Measurements from ENCODE around the gene SULT1A1.

The SULT1A1 gene

DNA sequence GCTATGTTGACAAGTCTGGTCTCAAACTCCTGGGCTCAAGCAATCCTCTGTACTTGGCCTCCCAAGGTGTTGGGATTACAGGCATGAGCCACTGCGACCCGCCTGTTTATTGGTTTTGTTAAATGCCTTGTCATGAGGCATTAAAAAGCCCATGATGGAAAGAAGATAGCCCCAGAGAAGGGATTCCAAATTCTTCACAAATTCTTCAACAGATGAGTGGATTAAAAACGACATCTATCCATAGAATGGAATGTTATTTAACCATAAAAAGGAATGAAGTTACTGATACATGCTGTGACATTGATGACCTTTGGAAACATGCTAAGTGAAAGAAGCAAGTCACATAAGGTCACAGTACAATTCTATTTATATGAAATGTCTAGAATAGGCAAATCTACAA, 51.4 kb downstream of the SULT1A1 start:
- DNase-seq (ENCODE audit: low read depth): no peak

DNA sequence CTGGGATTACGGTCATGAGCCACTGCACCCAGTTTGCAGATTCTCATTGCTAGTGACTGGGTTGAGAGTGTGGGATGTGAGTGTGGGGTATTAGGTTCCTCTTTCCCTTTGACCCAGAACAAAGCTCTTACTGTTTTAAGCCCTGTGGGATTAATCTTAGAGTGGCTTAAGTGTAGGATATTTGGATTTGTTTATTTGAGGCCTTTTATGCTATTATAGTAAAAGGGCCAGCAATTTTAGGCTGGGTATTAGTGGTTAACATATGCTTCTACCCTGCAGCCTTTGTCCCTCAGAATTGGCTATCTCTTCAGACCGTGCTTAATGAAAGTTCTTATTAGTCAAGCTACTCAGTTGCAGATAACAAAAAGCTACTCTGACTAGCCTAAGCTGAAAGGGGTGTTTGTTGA, 52.9 kb downstream of the SULT1A1 start:
- DNase-seq (ENCODE audit: low read depth): no peak

DNA sequence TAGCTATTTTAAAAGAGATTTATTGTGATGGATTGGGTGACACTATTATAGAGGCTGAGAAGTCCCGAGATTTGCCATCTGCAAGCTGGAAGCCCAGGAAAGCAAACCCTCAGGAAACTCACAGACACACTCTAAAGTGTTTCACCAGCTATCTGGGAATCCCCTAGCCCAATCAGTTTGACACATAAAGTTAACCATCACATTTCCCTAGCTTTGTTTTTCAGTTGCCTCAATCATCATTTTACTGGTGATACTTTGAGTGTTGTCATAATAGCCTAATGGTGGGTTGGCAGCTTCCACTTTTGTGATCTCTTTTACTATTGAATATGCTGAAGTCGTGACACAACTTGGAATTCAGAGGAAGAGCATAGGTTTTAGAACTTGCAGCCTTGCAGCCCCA, 54.3 kb downstream of the SULT1A1 start:
- no peak for DNase-seq (ENCODE audit: low read depth)

Measured in stimulated activated CD8-positive, alpha-beta memory T cell treated with anti-CD3 and anti-CD28 coated beads, Interleukin-12 subunit alpha, Interleukin-12 subunit beta, amount 100 ng/mL, for 4 hours (primary cell).